Bronchial epithelial cell (primary cell): ENCODE results near the gene SETD5. TPM values are rescaled to one million over a fixed set of nuclear protein-coding genes. Genes with fewer than 3 reads are reported as not detected.

Source experiments
- DNase-seq: peaks from one replicate; pipeline ENCODE4 v3.0.0-alpha.2; 2010; ENCODE audit warnings: low read depth
- FAIRE-seq: peaks from 2 replicates; lab custom pipeline; 2011; peaks lifted over from hg19 to GRCh38; lab: Jason Lieb, UNC
- H3K27me3 ChIP-seq: 2 replicates; pipeline ENCODE4 v1.5.1; 2011; ENCODE audit warnings: low read length; ENCODE audit not compliant: control insufficient read depth, insufficient read depth
- H3K36me3 ChIP-seq: 2 replicates; pipeline ENCODE4 v1.5.1; 2011; ENCODE audit warnings: low read length; ENCODE audit not compliant: control insufficient read depth, insufficient read depth
- H3K4me3 ChIP-seq: 2 replicates; pipeline ENCODE4 v1.5.1; 2011; ENCODE audit warnings: mild to moderate bottlenecking, low read depth, low read length, control low read depth
- total RNA-seq: library from RNA; depleted of rRNA; stranded (reverse); fragments of >200 nt; gene quantifications from 2 replicates; pipeline ENCODE4 v1.2.1, GENCODE V29; 2014
- TF ChIP-seq, protein P1 (sequence below): IDR thresholded peaks from 2 replicates; pipeline ENCODE4 v1.5.1; 2011; ENCODE audit warnings: mild to moderate bottlenecking, moderate library complexity, low read length, control low read depth, inconsistent platforms; ENCODE audit not compliant: insufficient read depth, severe bottlenecking

The SETD5 gene, protein sequence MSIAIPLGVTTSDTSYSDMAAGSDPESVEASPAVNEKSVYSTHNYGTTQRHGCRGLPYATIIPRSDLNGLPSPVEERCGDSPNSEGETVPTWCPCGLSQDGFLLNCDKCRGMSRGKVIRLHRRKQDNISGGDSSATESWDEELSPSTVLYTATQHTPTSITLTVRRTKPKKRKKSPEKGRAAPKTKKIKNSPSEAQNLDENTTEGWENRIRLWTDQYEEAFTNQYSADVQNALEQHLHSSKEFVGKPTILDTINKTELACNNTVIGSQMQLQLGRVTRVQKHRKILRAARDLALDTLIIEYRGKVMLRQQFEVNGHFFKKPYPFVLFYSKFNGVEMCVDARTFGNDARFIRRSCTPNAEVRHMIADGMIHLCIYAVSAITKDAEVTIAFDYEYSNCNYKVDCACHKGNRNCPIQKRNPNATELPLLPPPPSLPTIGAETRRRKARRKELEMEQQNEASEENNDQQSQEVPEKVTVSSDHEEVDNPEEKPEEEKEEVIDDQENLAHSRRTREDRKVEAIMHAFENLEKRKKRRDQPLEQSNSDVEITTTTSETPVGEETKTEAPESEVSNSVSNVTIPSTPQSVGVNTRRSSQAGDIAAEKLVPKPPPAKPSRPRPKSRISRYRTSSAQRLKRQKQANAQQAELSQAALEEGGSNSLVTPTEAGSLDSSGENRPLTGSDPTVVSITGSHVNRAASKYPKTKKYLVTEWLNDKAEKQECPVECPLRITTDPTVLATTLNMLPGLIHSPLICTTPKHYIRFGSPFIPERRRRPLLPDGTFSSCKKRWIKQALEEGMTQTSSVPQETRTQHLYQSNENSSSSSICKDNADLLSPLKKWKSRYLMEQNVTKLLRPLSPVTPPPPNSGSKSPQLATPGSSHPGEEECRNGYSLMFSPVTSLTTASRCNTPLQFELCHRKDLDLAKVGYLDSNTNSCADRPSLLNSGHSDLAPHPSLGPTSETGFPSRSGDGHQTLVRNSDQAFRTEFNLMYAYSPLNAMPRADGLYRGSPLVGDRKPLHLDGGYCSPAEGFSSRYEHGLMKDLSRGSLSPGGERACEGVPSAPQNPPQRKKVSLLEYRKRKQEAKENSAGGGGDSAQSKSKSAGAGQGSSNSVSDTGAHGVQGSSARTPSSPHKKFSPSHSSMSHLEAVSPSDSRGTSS (N-terminal part only)
- total RNA-seq: 44.5 and 53.7 TPM in 2 replicates

DNA sequence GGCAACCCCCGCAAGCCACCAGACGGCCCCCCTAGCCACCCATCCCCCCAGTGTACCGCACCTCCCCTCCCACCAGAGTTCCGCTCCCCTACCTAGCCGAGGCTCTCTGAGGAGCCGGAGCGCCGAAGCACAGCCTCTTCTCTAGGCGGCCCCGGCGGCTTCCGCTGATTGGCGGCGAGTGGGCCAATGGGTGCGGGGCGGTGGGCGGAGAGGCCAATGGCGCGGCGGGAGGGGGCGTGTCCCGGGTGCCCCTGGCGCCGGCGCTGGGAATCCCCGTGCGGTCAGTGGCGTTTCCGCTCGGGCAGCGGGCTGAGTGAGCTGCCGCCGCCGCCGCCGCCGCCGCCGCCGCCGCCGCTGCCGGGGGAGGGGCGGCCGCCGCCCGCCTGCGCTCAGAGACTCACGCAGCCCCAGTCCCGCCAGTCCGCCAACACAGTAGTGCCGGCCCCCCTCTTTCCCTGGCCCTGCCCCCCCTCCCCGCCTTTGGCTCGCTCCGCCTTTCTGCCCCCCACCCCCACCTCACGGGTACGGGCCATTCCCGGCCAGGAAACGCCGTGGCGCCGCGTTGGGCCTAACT, at the start of gene SETD5:
SETD5 (plus strand) TSS at position 284 of the 574 bp plus-strand sequence. CDS start 31,324 bp downstream, outside the sequence.
- H3K4me3 ChIP-seq: peak within 1 kb of the TSS; percentile 96
- peak; percentile 80 for DNase-seq
- no peak for FAIRE-seq
- TF ChIP-seq, protein P1, sequence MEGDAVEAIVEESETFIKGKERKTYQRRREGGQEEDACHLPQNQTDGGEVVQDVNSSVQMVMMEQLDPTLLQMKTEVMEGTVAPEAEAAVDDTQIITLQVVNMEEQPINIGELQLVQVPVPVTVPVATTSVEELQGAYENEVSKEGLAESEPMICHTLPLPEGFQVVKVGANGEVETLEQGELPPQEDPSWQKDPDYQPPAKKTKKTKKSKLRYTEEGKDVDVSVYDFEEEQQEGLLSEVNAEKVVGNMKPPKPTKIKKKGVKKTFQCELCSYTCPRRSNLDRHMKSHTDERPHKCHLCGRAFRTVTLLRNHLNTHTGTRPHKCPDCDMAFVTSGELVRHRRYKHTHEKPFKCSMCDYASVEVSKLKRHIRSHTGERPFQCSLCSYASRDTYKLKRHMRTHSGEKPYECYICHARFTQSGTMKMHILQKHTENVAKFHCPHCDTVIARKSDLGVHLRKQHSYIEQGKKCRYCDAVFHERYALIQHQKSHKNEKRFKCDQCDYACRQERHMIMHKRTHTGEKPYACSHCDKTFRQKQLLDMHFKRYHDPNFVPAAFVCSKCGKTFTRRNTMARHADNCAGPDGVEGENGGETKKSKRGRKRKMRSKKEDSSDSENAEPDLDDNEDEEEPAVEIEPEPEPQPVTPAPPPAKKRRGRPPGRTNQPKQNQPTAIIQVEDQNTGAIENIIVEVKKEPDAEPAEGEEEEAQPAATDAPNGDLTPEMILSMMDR: no peak
- no peaks in the 10 kb centered on the region for H3K27me3 ChIP-seq
- H3K36me3 ChIP-seq: peaks cover 12% of the 10 kb centered on the region

DNA sequence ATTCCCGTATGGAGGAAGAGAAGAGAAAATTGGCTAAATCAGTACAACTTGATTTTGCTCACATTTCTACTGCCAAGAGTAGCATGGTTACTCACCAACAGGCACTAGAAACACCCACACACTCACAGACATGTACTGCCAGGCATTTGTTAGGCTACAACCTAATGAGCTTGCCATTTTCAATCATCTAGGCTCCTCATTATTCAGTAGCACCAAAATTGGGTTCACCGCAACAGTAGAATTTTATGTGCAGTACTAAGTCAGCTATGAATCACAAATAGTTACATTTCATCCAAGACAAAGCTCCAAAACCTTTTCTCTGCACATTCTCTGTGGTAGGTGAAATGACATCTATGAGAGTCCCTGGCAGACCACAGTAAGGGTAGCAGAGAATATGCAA, 49.5 kb upstream of the SETD5 start:
- no peaks in the 10 kb centered on the region for H3K27me3 ChIP-seq
- H3K36me3 ChIP-seq: no peaks in the 10 kb centered on the region
- H3K4me3 ChIP-seq: no peak overlapping the region
- peak; percentile 75 for DNase-seq
- FAIRE-seq: no peak
- TF ChIP-seq, protein P1: no peak

GRCh38 chr3:9349321-9350117, 47.9 kb upstream of the SETD5 start:
- TF ChIP-seq, protein P1: no peak
- H3K27me3 ChIP-seq: no peaks in the 10 kb centered on the region
- H3K36me3 ChIP-seq: no peaks in the 10 kb centered on the region
- peak; percentile 91 for DNase-seq
- H3K4me3 ChIP-seq: no peak overlapping the region
- no peak for FAIRE-seq

- Histone ChIP-seq H3K4me3 (no peak overlapping the region), H3K36me3 (no peaks in the 10 kb centered on the region), H3K27me3 (no peaks in the 10 kb centered on the region)
- FAIRE-seq: no peak
- TF ChIP-seq, protein P1: no peak
- peak; percentile 74 for DNase-seq
These were observed 45.7 kb upstream of the SETD5 start for GRCh38 chr3:9351709-9352126.
